8988T (cell line): ENCODE measurements around the gene P2RY14.

Experiments
- DNase-seq: peaks from one replicate; pipeline ENCODE4 v3.0.0; 2011

P2RY14 gene

DNA sequence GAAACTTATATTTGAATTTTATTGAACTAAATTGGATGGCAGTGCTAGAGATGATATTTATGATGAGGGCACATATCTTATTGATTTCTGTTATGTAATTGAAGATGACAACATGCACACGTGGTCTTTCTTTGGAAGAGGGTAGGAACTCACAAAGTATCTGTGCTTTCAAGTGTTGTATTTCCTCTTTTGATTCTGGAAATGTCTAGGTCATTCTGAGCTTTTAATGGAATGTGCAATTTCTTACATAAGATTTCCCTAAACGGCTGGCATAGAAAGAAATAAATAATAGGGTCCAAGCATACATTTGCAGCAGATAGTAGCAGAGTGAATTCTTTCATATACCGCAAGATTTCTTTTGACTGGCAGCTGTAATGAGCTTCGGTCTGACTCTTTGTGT is 65.2 kb downstream of the P2RY14 start:
- no peak for DNase-seq

GRCh38 chr3:151210676-151211381 is 67.5 kb downstream of the P2RY14 start:
- DNase-seq = no peak

GRCh38 chr3:151209654-151210053 is 68.7 kb downstream of the P2RY14 start:
- no peak for DNase-seq

DNA sequence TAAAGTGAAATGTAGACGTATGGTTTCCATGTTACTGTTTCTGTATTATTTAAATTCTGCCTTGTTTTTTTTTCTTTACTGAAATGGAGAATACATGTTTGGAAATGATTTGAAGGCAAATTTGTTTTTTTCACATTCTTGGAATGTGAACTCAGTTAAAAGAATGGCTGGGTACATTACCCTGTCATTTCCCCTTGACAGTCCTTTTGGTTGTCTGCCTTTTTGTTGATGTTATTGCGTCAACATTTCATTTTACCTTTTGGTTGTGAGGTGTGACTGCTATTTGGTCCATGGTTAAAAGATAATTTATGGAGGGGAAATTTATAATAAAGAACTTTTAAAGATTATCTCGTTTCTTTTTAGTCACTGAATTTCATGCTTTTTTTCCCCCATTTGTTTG is 72.1 kb downstream of the P2RY14 start:
- DNase-seq = no peak

DNA sequence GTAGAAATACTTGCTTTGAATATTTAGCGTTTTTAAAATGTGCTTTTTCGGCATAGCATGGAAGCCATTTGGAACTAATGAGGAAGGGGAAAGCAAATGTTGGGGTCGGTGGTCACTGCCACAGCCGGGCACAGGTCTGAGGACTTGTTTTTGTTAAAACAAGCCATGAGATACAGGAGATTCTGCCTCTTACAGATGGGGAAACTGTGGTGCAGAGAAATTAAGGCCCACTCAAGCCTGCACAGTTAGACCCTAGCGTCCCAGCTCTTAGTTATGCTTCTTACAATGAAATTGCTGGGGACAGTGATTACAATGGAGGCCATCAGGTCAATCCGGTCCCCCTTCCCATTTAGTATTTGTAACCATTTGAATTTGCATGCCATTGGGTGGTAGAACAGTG is 72.9 kb downstream of the P2RY14 start:
- DNase-seq = no peak

- DNase-seq = no peak
Observed at GRCh38 chr3:151204530-151205402, 73.6 kb downstream of the P2RY14 start.

DNA sequence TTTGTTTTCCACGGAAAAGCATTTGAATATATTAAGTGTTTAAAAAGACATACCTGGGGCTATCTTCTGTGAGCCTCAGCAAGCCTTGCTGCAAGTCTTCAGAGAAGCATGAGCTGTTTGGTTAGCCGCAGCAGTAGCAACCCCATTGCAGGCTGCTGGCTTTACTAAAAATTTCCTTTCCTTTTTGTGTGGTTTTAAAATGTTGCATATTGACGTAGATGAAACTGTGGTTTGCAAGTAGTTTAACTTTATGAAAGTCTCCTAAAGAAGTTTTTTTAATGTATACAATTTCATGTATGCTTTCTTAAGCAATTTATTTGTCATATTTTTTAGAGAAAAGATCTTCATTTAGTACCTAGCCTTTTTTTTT is 75.3 kb downstream of the P2RY14 start, which contains the start of gene GPR171:
GPR171 (minus strand) TSS at position 166 of the 370 bp plus-strand sequence. CDS start 3,830 bp downstream, outside the sequence.
- DNase-seq = no peak

- DNase-seq = no peak
Observed at GRCh38 chr3:151201051-151201730, 77.2 kb downstream of the P2RY14 start.

- DNase-seq = no peak
Observed at GRCh38 chr3:151200586-151200985, 77.8 kb downstream of the P2RY14 start.

GRCh38 chr3:151199554-151200438 is 78.5 kb downstream of the P2RY14 start:
- no peak for DNase-seq

DNA sequence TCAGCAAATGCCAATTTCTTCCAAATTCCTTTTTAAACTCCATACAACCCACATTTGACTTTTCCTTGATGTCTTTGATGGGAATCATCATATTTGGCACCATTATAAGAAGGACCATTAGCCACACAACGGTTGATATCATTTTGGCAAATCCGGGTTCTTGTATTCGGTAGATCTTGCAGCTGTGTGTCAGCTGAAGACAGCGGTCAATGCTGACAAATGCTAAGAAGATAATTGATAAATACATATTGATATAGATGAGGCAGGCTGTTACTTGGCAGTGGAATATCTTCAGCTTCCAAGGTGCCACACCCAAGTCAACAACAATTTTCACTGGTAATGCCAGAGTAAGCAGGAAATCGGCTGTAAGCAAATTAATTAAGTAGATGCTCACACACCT is 79.5 kb downstream of the P2RY14 start:
- no peak for DNase-seq

- no peak for DNase-seq
Observed at GRCh38 chr3:151197981-151198767, 80.2 kb downstream of the P2RY14 start.

DNA sequence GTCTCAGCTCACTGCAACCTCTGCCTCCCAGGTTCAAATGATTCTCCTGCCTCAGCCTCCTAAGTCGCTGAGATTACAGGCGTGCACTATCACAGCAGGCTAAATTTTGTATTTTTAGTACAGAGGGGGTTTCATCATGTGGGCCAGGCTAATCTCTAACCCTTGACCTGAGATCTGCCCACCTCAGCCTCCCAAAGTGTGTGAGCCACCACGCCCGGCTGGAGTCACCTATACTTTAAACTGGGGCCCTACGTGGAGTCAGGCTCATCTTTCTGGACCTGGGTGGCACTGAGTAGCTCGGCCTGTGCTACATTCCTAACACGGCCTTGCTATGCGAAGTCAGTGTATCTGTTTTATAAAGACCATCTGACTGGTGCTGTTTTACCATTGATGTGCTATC is 81.1 kb downstream of the P2RY14 start:
- no peak for DNase-seq

DNA sequence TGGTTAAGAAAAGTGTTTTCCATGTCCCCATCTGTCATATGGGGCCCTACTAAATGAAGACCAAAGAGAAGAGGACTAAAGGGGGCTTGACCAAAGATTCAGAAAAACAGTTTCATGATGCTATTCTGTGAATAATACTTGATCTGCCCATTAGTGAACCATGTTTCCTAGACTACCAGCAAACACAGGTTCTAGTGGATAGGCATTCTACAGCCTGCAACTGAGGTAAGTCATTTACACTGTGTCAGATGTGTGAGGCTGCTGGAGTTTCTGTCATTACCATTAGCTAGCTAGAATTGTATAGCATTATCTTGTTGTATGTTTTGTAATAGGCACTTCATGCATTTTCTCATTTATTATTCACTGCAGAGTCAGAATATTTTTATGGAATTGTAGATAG is 81.9 kb downstream of the P2RY14 start:
- DNase-seq = no peak

- no peak for DNase-seq
Observed at GRCh38 chr3:151195826-151196225, 82.5 kb downstream of the P2RY14 start.

DNA sequence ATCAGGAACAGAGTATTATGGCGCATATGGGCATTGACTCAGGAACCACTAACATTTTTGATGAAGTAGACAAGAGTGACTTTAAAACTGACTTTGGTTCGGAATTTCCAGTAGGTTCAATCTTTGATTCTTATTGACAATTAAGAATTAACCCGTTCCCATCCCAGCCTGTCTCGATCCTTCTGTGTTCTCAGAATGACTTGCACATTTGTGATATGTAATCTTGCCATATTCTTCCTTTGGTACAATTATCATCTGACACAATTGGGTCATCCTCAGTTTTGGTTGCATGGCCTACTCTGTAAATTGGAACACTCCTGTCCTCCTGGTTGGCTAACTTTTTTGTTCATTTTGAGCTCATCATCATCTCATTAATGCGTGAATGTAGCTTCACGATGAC is 85.8 kb downstream of the P2RY14 start:
- no peak for DNase-seq

DNA sequence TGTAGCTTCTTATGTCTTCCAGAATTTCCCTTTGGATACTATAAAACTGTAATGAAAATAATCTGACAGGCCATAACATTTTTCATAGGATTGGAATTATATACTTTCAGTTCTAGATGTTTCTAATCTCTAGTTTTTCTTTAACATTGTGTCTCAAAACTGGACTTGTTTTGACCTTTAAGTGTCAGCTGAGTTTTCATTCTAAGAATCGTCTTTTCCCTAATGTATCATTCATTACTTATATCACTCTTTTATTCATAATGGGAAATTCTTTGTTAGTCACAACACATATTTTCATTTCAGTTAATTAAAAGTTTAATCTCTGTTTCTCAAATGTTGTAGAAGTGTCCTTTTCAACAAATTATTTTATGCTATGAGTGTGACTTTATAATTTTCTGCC is 87.2 kb downstream of the P2RY14 start:
- no peak for DNase-seq

DNA sequence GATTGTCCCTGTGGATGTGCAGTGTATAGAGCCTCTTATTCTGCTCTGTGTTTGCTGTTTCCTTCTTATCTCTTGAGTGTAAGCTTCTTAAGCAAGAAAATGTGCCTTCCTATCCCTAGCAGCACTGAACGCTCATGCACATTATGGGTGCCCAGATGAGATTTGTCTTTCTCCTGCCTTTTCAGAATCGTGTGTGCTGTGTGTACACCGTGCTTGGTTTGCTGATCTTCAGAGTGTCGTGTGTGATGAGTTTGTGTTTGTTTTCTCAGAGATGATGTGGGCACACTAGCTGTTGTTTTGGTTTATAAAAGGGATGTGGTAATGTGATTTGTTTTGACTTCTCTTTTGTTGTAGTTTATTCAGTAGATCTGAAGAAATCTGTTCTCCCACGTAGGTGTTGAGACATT is 95.1 kb downstream of the P2RY14 start:
- no peak for DNase-seq

GRCh38 chr3:151182349-151183079 is 95.8 kb downstream of the P2RY14 start:
- DNase-seq = no peak

DNA sequence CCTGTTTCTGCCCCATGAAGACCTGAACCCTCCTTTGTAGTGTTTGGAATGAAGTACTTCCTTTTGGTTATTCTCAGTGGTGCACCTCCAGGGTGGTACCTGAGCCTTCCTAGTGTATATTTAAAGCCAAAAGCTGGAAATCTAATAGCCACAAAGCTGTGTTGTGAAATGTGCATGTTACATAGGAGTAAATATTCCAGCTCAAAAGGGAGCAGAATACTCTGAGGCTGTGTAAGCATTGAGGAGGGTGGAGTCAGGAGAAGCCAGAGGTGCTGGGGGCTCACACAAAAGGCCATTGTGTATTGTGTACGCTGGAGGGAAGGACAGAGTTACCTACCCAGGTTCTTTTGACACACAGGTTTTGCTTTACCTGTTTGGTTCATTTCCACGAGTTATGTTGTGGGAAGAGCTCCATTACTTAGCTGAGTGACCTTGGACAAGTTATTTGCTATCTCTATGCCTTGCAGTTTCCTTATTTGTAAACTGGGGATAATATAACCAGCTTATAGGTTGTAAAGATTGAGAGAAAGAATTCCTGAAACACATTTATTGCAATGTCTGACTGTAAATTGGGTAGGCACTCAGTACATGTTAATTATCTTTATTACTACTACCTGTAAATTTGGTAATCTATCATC is 100.0 kb downstream of the P2RY14 start:
- DNase-seq = no peak

DNA sequence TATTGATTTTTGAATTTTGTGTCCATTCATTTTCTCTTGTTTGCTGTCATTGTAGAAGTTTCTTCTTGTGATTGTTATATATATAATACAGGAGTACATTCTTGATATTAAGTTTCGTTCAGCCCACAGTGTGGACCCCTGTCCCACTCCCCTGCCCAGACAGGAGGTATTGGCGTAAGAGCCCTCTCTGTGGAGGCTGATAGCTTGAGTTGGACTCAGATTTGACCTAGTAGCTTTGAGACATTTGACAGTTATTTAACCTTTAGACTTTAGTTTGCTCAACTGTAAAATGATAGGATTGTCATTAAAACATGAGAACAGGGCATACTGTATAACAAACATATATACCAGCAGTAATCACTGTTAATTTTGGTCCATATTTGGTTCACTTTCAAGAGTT is 102.4 kb downstream of the P2RY14 start:
- DNase-seq = no peak
